AG10803 (cell line): ENCODE results near the gene KLHDC7A.

Source experiments
- DNase-seq: peaks from one replicate; pipeline ENCODE4 v3.0.0; 2010; ENCODE audit warnings: low read depth
- H3K4me3 ChIP-seq: 2 replicates; pipeline ENCODE4 v1.5.1; 2011; ENCODE audit warnings: mild to moderate bottlenecking, low read length, control low read depth
- CTCF ChIP-seq: conservative IDR thresholded peaks from 2 replicates; pipeline ENCODE4 v1.5.1; 2011; ENCODE audit warnings: mild to moderate bottlenecking, low read length, control low read depth, inconsistent platforms

Gene KLHDC7A

DNA sequence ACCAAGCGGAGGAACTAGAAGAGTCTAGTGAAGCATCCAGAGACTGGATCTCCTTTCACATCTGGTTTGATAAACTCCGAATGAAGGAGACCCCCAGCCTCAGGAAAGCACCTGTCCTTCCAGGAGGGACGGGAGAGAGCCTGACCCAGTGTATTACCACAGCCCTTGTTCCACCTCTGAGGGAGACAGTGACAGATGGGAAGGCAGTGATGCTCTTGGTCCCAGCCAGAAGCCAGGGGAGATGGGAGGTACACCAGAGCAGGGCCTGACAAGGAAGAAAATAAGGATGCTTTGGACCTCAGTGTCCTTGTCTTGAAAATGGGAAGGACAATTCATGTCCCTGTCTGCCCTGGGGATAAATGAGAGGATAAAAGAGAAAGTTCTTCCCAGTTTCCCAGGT, 3.5 kb downstream of the KLHDC7A start:
- no peak for DNase-seq
- TF ChIP-seq CTCF = no peak
- H3K4me3 ChIP-seq = no peak overlapping the region

- no peak overlapping the region for H3K4me3 ChIP-seq
- TF ChIP-seq CTCF = no peak
- DNase-seq = no peak
Observed at GRCh38 chr1:18484721-18485120, 4.0 kb downstream of the KLHDC7A start.

- no peak for TF ChIP-seq CTCF
- no peak overlapping the region for H3K4me3 ChIP-seq
- DNase-seq = no peak
Observed at GRCh38 chr1:18485227-18485626, 4.5 kb downstream of the KLHDC7A start.

DNA sequence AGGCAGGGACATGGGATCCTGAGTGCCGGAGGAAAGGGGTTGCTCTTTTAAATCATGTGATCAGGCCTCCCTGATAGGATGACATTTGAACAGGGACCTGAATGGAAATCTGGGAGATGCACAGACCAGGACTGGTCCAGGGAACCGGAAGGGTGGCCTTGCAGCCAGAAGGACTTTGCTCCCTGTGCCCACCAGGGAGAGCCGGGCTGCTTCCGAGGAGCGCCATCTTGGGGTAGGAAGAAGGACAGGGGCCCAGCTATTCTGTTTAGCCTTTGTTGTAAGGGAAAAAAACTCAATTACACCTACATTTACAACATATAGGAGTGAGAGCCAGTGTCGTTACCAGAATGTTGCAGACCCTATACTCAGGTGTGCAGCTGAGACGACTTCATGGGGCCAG, 5.5 kb downstream of the KLHDC7A start:
- H3K4me3 ChIP-seq = no peak overlapping the region
- TF ChIP-seq CTCF = no peak
- DNase-seq = no peak

DNA sequence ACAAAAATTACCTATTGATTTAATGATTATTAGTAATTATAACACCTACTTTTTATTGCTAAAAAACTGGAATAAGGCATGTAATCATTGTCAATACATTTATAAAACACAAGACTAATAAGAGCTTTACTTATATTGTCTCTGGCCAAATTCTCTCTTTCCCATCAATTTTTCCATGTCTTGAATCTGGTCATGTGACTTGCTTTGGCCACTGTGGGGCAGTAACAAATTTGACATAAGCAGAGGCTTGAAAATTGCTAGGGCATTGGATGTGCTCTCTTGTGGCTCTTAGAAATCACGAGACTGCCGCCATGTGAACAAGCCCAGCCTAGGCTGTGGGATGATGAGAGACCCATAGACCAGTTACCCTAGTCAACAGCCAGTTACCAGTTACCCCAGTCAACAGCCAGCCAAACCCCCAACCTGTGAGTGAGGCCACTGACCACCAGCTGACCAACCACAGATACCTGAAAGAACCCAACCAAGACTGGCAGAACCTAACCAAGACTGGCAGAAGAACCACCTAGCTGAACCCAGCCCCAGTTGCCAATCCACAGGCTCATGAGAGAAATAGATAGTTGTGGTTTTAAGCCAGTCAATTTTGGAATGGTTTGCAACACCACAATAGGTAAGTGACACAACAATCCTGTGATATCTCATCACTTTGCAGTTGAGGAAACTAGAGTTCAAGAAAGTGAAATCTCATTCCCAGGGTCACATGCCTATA, 8.8 kb downstream of the KLHDC7A start:
- TF ChIP-seq CTCF = no peak
- no peak overlapping the region for H3K4me3 ChIP-seq
- no peak for DNase-seq

DNA sequence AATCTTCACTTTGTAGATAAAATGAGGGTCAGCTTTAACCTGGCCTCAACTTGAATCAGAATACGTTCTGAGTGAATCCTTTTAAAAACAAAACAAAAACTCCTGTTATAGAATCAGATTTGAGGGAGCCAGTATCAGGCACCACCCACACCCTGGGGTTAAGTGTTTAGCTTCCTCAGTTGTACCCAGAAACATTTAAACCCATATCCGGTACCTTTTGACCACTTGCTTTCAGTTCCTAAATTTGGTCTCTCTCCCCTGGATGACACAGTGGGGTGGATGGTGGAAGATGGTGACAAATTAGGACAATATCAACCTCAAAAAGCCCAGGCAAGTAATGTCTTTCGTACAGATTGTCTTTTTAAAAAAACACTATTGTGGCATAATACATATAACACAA, 10.4 kb downstream of the KLHDC7A start:
- DNase-seq = no peak
- H3K4me3 ChIP-seq = no peak overlapping the region
- no peak for TF ChIP-seq CTCF

DNA sequence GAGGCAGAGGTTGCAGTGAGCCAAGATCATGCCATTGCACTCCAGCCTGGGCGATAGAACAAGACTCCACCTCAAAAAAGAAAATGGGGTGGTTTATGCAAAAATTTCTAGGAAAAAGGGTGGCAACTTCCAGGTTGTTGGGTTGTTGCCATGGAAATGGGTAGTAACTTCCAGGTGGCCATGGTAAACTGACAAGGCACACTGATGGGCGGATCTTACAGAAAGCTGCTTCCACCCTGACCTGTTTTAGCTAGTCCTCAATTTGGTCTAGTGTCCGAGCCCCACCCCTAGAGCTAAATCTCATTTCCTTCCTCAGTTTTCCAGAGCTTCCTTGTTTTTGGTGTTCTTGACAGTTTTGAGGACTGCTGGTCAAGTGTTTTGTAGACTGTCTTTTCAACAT, 13.6 kb downstream of the KLHDC7A start:
- H3K4me3 ChIP-seq = no peak overlapping the region
- DNase-seq = no peak
- no peak for TF ChIP-seq CTCF
